Suppressor macrophage (primary cell): Measurements from ENCODE around the gene ADIPOR2.
"Not testable (repeated sequence)": the region's sequence is repeated elsewhere in the genome, so short reads cannot be mapped to it uniquely, and the experiment has no call there.

Experiments
- DNase-seq, 4 experiments: peaks; one replicate each; pipeline ENCODE4 v3.0.0-alpha.2; 2020 to 2022

ADIPOR2 gene

DNA sequence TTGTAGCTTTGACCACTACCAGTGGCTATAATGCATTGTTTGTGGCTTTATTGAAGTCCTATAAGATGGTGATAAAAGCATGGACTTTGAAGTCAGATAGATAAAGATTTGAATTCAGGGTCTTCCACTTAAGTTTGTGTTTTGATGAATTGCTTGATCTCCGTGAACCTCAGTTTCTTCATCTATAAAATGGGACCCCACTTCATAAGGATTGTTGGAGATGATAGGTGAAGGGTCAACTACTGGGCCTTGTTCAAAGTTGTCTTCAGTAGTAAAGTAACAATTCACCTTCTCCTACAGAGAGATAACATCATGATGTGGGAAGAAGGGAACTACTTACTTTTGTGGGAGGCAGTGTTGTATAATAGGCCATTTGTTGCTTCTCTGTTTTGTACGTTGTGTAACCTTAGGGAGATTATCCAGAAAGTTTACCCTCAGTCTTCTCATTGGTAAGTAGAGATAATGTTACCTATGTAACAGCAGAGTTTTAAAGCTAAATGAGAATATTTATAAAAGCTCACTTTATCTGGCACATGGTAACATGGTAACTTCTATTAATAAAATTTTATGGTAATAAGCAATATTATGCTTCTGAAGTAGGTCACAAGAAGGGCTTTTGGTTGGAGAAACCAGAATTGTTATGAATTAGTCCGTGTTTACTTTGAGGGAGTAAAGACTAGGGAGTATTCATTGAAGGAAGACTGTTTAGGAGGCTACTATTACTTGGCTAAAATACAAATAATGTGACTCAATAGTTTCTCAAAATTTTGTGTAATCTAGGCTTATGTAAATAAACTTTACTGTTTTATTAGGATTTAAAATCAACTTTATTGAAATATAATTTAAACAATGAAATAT is 15.1 kb downstream of the ADIPOR2 start:
- peak in 2 of 4 experiments; percentile 44 to 54 for DNase-seq

GRCh38 chr12:1706632-1706980 is 15.7 kb downstream of the ADIPOR2 start:
- no peak for DNase-seq

GRCh38 chr12:1707051-1707450 is 16.2 kb downstream of the ADIPOR2 start:
- DNase-seq, result no peak

DNA sequence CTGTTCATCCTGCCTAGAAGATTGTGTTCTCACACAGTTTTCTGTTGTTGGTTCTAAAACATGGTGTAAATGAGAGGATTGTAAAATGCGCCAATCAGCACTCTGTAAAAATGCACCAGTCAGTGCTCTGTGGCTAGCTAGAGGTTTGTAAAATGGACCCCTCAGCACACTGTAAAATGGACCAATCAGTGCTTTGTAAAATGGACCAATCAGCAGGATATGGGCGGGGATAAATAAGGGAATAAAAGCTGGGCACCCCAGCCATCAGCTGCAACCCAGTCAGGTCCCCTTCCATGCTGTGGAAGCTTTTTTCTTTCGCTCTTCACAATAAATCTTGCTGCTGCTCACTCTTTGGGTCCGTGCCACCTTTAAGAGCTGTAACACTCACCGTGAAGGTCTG is 19.1 kb downstream of the ADIPOR2 start:
- not testable (repeated sequence) for DNase-seq

GRCh38 chr12:1710870-1711269 is 20.0 kb downstream of the ADIPOR2 start:
- not testable (repeated sequence) for DNase-seq

GRCh38 chr12:1711536-1712211 is 20.8 kb downstream of the ADIPOR2 start:
- DNase-seq, result peak; percentile 30 to 72 (median 62)

DNA sequence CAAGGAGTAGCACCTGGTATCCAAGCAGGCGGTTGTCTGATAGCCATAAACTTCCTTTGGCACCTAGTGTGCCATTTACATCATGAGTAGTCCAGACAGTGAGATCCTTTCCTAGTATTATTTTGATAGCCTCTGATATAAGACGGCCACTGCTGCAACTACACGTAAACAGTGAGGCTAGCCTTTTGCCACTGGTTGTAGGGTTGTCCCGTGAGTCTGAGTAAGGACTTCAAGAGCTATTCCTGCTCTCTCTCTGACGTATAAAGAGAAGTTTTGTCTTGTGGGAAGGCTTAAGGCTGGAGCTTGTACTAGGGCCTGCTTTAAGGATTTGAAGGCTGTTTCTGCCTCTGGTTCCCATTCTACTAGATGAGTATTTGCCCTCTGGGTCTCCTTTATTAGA is 21.4 kb downstream of the ADIPOR2 start:
- not testable (repeated sequence) for DNase-seq

GRCh38 chr12:1712852-1713251 is 22.0 kb downstream of the ADIPOR2 start:
- DNase-seq, result not testable (repeated sequence)

DNA sequence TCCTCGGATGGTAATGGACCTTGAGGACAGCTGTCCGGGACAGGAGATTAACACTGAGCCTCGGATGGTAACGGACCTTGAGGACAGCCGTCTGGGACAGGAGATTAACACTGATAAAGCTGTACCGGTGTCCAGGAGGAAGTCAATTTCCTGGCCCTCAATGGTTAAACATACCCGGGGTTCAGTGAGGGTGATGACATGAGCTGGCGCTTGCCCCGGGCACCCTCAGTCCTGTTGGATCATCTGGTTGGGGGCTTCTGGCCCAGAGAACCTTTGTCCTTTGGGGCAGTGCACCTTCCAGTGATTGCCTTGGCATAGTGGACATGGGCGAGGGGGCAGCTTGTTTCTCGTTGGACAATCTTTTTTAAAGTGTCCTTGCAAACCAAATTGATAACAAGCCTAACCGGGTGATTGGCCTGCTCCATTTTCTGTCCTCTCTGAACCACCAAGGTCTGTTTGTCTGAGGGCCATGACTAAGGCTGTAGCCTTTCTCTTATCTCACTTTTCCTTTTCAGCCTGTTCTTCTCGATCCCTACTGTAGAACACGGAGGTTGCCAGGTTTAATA is 23.0 kb downstream of the ADIPOR2 start:
- DNase-seq, result not testable (repeated sequence)

- DNase-seq, result not testable (repeated sequence)
Measured at GRCh38 chr12:1715459-1715858, 24.6 kb downstream of the ADIPOR2 start.

DNA sequence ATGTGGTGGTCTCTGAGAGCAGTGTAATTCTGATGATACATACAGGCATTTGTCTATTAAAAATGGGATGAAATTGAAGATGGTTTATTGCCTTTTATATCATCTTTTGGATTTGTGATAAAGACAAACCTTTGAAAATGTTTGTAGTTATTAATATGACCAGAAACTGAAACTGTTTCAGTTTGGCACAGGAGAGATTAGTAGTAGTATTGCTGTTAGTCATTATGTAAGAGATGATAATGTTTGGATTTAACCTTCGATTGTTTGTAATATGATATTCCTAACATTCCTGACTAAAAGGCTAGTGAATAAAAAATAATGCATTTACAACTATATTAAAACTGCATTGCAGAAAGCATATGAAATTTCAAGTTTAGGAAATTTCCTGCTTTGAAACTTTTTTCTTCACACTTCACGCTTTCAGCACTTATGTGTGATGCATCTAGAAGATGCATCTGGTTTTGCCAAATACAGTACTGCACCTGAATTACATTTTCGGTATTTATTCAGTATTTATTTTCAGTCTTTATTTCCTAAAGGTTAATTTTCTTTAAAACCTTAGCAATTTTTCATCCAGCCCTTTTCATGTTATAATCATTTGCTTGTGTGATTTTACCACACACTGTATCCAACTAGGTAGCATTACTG is 25.5 kb downstream of the ADIPOR2 start:
- DNase-seq, result no peak

GRCh38 chr12:1716911-1717310 is 26.0 kb downstream of the ADIPOR2 start:
- DNase-seq, result no peak

- peak in 2 of 4 experiments; percentile 30 to 38 for DNase-seq
Measured at GRCh38 chr12:1719139-1719538, 28.3 kb downstream of the ADIPOR2 start.

DNA sequence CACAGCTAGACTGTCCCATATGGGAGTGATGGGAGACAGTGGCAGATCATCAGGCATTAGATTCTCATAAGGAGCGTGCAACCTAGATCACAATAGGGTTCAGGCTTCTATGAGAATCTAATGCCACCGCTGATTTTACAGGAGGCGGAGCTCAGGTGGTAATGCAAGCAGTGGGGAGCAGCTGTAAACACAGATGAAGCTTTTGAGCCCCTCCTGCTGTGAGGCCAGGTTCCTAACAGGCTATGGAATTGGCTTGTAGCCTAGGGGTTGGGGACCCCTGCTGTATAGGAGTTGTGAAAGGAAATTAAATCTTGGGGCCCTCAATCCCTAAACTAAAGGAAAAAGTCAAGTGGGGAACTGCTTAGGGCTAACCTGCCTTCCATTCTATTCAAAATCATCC is 29.6 kb downstream of the ADIPOR2 start:
- no peak for DNase-seq

DNA sequence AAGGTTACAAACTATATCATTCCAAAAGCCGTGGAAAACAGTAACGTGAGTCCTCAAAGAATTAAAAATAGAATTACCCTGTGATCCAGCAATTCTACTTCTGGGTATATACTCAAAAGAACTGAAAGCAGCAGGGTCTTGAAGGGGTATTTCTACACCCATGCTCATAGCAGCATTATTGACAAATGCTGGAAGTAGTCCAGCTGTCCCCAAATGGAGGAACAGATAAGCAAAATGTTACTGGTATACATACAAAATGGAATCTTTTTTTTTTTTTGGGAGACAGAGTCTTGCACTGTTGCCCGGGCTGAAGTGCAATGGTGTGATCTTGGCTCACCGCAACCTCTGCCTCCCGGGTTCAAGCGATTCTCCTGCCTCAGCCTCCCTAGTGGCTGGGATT is 32.9 kb downstream of the ADIPOR2 start:
- DNase-seq, result no peak

DNA sequence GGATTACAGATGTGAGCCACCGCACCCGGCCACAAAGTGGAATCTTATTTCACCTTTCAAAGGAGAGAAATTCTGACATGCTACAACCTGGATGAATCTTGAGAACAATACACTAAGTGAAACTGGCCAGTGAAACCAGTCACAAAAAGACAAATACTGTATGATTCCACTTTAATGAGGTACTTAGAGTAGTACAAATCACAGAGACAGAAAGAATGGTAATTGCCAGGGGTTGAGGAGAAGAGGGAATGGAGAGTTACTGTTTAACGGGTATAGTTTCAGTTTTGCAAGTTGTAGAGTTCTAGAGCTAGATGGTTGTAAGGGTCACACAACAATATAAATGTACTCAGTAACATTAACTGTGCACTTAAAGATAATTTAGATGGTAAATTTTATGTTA is 33.4 kb downstream of the ADIPOR2 start:
- no peak for DNase-seq

DNA sequence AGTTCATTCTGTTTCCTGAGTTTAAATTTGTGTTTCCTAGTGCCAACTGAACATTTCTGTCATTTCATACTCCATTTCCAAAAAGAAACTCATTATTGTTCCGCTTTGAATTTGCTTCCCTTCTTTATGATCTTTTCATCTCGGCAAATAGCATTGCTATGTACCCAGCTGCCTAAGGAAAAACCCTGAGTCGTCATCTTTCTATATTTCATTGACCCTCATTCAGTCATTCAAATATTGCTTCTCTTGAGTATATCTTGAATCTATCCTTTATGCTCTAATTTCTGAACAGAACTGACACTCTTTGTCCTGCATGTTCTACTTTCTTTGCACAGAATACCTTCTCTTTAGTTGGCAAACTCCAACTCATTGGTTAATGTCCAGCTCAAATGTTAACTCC is 35.9 kb downstream of the ADIPOR2 start:
- DNase-seq, result peak in 2 of 4 experiments; percentile 12 to 28

DNA sequence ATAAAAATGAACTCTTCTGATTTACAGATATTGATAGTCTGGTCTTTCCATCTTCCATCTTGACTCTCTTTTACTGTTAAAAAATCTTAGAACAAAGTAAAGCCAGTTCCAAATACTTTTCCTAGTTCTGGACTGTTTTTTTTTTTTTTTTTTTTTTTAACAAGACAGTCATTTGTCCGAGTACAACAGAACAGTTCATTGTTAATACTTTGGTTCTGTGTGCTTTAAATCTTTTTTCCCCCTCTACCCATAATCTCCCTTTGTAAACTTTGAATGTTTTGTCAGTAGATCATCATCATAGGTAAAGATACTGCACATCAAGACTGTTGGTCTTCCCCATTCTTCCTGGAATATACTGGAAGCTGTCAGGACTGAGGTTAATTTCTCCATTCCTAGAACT is 38.0 kb downstream of the ADIPOR2 start:
- DNase-seq, result no peak

GRCh38 chr12:1731019-1731687 is 40.3 kb downstream of the ADIPOR2 start:
- no peak for DNase-seq

GRCh38 chr12:1731688-1732078 is 40.8 kb downstream of the ADIPOR2 start:
- not testable (repeated sequence) for DNase-seq

DNA sequence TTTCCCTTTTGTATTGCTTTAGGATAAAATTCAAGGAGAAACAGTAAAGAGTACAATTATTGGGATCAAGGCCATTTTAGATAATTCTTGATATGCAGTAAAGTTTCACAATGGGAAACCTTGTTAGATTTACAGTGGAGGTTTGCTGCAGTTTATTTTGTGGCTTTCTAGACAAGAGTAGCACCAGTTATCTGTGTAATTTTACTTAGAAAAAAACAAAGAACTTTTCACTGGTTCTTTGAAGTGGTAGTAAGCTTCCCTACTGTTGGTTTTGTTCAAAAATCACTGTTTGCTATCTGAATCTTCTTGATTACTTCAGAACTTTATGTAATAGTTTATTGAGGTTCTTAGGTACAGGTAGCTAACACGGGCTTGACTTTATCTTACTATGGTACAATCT is 42.0 kb downstream of the ADIPOR2 start:
- DNase-seq, result no peak

DNA sequence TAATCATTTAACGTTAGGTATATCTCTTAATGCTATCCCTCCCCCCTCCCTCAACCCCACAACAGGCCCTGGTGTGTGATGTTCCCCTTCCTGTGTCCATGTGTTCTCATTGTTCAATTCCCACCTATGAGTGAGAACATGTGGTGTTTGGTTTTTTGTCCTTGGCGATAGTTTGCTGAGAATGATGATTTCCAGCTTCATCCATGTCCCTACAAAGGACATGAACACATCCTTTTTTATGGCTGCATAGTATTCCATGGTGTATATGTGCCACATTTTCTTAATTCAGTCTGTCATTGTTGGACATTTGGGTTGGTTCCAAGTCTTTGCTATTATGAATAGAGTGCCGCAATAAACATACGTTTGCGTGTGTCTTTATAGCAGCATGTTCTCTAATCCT is 42.8 kb downstream of the ADIPOR2 start:
- DNase-seq, result not testable (repeated sequence)
